Kidney epithelial cell (primary cell): ENCODE results near the gene LOC101059915.

ENCODE experiments used
- DNase-seq: peaks from one replicate; pipeline ENCODE4 v3.0.0-alpha.2; 2010; ENCODE audit warnings: low read depth
- H3K27me3 ChIP-seq: 2 replicates; pipeline ENCODE4 v1.6.0; 2011; ENCODE audit warnings: low read length; ENCODE audit not compliant: control insufficient read depth, insufficient read depth
- H3K36me3 ChIP-seq: 2 replicates; pipeline ENCODE4 v1.5.1; 2011; ENCODE audit warnings: low read length; ENCODE audit not compliant: control insufficient read depth, insufficient read depth
- H3K4me3 ChIP-seq: 2 replicates; pipeline ENCODE4 v1.5.1; 2011; ENCODE audit warnings: low read depth, mild to moderate bottlenecking, control low read depth, low read length
- CTCF ChIP-seq: IDR thresholded peaks from 2 replicates; pipeline ENCODE4 v1.5.1; 2011; ENCODE audit warnings: mild to moderate bottlenecking, moderate library complexity, low read length, control low read depth, inconsistent platforms; ENCODE audit not compliant: insufficient read depth, poor library complexity, severe bottlenecking

LOC101059915 gene

GRCh38 chrX:71619986-71620385 is 47.4 kb upstream of the LOC101059915 start:
- Histone ChIP-seq H3K36me3 (no peaks in the 10 kb centered on the region), H3K4me3 (no peak overlapping the region), H3K27me3 (no peaks in the 10 kb centered on the region)
- TF ChIP-seq CTCF = no peak
- no peak for DNase-seq

- Histone ChIP-seq H3K27me3 (no peaks in the 10 kb centered on the region), H3K4me3 (no peak overlapping the region), H3K36me3 (no peaks in the 10 kb centered on the region)
- no peak for DNase-seq
- no peak for TF ChIP-seq CTCF
Observed at GRCh38 chrX:71621603-71622002, 45.7 kb upstream of the LOC101059915 start.

GRCh38 chrX:71622032-71622575 is 45.2 kb upstream of the LOC101059915 start:
- H3K27me3 ChIP-seq = no peaks in the 10 kb centered on the region
- TF ChIP-seq CTCF = no peak
- no peak overlapping the region for H3K4me3 ChIP-seq
- H3K36me3 ChIP-seq = no peaks in the 10 kb centered on the region
- no peak for DNase-seq

GRCh38 chrX:71622576-71623450 is 44.5 kb upstream of the LOC101059915 start:
- TF ChIP-seq CTCF = no peak
- H3K4me3 ChIP-seq = no peak overlapping the region
- no peaks in the 10 kb centered on the region for H3K27me3 ChIP-seq
- H3K36me3 ChIP-seq = no peaks in the 10 kb centered on the region
- no peak for DNase-seq

GRCh38 chrX:71623714-71624113 is 43.6 kb upstream of the LOC101059915 start:
- no peak for TF ChIP-seq CTCF
- H3K27me3 ChIP-seq = no peaks in the 10 kb centered on the region
- no peaks in the 10 kb centered on the region for H3K36me3 ChIP-seq
- H3K4me3 ChIP-seq = no peak overlapping the region
- DNase-seq = no peak
